Measurements from ENCODE around the gene TFAP2D.

TFAP2D gene

GRCh38 chr6:50713226-50713625 lies at the start of gene TFAP2D:
Gene TFAP2D (plus strand): TSS chr6:50713526. CDS start chr6:50714056, 530 bp downstream.
- ATAC-seq (no peak), DNase-seq (no peak)

- no peak for DNase-seq
- no peak for ATAC-seq
Measured at GRCh38 chr6:50663806-50664205, 49.5 kb upstream of the TFAP2D start.

GRCh38 chr6:50666089-50666488 lies 47.2 kb upstream of the TFAP2D start:
- ATAC-seq (no peak), DNase-seq (no peak)

- ATAC-seq (no peak), DNase-seq (no peak)
Measured at GRCh38 chr6:50681213-50681824, 32.0 kb upstream of the TFAP2D start.

GRCh38 chr6:50689210-50689609 lies 24.1 kb upstream of the TFAP2D start:
- DNase-seq (no peak), ATAC-seq (no peak)

GRCh38 chr6:50691814-50692495 lies 21.4 kb upstream of the TFAP2D start:
- no peak for ATAC-seq
- DNase-seq: no peak

- DNase-seq (no peak), ATAC-seq (no peak)
Measured at GRCh38 chr6:50698546-50698945, 14.8 kb upstream of the TFAP2D start.

- DNase-seq (no peak), ATAC-seq (no peak)
Measured at GRCh38 chr6:50699051-50699775, 14.1 kb upstream of the TFAP2D start.

GRCh38 chr6:50706575-50706974 lies 6.8 kb upstream of the TFAP2D start:
- no peak for DNase-seq
- no peak for ATAC-seq

GRCh38 chr6:50707191-50707590 lies 6.1 kb upstream of the TFAP2D start:
- no peak for ATAC-seq
- DNase-seq: no peak

GRCh38 chr6:50707652-50708300 lies 5.5 kb upstream of the TFAP2D start:
- no peak for ATAC-seq
- no peak for DNase-seq

GRCh38 chr6:50708664-50709365 lies 4.5 kb upstream of the TFAP2D start:
- DNase-seq (no peak), ATAC-seq (no peak)

GRCh38 chr6:50709366-50709734 lies 4.0 kb upstream of the TFAP2D start:
- ATAC-seq (no peak), DNase-seq (no peak)

GRCh38 chr6:50711686-50712085 lies 1.6 kb upstream of the TFAP2D start:
- DNase-seq (no peak), ATAC-seq (no peak)

- DNase-seq: no peak
- ATAC-seq: no peak
Measured at GRCh38 chr6:50712291-50712690, 1.0 kb upstream of the TFAP2D start.

- no peak for DNase-seq
- no peak for ATAC-seq
Measured at GRCh38 chr6:50713977-50714486, 706 bp downstream of the TFAP2D start.

- no peak for ATAC-seq
- no peak for DNase-seq
Measured at GRCh38 chr6:50714487-50715379, 1.4 kb downstream of the TFAP2D start.

- ATAC-seq: no peak
- DNase-seq: no peak
Measured at GRCh38 chr6:50716899-50717509, 3.7 kb downstream of the TFAP2D start.

GRCh38 chr6:50717734-50718457 lies 4.6 kb downstream of the TFAP2D start:
- no peak for DNase-seq
- no peak for ATAC-seq

- DNase-seq (no peak), ATAC-seq (no peak)
Measured at GRCh38 chr6:50718566-50718965, 5.2 kb downstream of the TFAP2D start.
